ENCODE results near the gene CHL1.

DNA sequence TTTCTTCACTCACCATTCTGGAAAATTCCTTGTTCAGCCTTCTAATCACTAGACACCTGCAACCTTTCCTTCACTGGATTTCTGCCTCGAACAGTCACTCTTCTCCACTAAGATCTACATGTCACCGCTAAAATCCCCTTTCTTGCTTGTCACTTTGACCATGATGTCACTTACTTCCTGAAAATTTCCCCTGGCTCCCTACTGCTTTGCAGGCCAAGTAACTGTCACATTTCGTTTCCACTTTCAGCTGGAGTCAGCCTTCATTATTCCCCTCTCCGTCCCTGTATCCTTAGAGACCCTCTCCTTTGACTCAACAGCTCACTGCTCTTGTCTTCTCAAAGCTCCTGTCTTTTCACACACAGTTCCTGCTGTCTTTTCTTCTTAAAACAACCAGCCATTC lies 15.9 kb downstream of the CHL1 start:
- TF ChIP-seq, protein P1, sequence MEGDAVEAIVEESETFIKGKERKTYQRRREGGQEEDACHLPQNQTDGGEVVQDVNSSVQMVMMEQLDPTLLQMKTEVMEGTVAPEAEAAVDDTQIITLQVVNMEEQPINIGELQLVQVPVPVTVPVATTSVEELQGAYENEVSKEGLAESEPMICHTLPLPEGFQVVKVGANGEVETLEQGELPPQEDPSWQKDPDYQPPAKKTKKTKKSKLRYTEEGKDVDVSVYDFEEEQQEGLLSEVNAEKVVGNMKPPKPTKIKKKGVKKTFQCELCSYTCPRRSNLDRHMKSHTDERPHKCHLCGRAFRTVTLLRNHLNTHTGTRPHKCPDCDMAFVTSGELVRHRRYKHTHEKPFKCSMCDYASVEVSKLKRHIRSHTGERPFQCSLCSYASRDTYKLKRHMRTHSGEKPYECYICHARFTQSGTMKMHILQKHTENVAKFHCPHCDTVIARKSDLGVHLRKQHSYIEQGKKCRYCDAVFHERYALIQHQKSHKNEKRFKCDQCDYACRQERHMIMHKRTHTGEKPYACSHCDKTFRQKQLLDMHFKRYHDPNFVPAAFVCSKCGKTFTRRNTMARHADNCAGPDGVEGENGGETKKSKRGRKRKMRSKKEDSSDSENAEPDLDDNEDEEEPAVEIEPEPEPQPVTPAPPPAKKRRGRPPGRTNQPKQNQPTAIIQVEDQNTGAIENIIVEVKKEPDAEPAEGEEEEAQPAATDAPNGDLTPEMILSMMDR (IDR thresholded peaks at IDR 0.05; ENCODE audit: low read depth, low read length, poor library complexity, severe bottlenecking) = no peak
- TF ChIP-seq EZH2phosphoT487 (IDR thresholded peaks at IDR 0.05; ENCODE audit: borderline replicate concordance, low read length) = no peak
